ENCODE results near the gene CCDC116.
A peak's percentile ranks its signal among the peaks of the same experiment; 100 is the strongest.

The CCDC116 gene, protein sequence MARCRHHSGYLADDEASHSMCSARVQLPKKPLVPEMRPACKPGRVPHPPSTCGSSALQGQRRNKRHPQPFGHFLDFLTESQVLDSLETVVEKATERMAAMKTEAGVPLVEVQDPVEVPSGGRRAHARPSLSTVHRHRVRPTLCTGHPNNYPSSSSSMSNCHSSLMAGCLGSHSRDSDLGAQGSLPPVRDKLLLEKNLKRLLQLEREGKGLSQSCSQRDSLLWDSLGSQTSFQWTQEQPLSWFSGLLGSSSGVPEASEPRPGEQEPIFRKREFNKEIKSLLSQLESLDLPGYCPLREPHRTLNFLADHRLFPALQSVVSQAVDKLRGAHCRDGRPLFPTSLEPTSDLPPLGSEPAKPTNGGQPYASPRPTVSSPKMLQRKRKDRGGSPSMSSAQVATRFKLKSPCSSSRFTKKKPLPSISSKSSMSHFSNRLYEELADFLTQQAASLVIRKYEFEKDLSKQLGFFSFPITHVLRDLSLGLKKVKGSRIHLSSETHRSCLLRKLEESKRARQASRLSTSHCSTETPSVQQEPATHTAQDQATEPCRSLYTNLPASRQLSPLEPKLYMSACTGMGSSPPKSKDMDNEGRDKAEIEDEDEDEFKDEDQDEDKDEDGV

DNA sequence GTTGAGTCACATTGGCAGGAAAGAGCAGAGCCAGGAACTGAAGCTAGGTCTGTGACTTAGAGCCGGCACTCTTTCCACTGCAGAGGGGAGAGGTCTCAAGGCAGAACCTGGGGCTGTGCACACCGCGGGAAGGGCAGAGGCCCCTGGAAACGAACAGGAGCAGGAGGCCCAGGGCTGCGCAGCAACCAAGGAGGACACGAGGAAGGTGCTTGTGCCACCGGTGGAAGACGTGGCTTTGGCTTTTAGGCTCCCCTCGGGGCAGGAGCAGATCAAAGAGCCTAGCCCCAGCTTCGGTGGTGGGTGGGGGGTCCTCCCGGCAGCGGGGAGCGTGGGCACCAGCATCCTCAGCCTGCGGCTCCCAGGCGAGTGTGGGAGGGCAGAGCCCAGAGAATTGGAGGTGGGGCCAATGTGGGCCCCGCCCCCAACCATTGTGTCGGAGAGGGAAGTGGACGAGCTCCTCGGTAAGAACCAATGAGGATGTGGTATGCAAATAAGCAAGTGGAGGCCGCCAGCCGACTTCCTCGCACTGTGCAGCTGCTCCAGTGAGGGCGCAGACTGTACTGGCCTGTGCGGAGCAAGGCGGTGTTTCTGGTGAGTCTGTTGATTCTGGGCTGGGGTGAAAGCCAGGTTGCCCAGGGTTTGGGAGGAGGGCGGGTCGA, at the start of gene CCDC116:
Gene CCDC116 (plus strand): TSS at position 524 of the 659 bp plus-strand sequence. CDS start 422 bp downstream, outside the sequence.
- TF ChIP-seq CREB1 (IDR thresholded peaks at IDR 0.05; ENCODE audit: low read depth) (no peak), RAD21 (IDR thresholded peaks at IDR 0.05; ENCODE audit: low read depth) (no peak), FOXM1 (IDR thresholded peaks at IDR 0.05; ENCODE audit: borderline replicate concordance, low read depth) (no peak), NFIC (IDR thresholded peaks at IDR 0.05) (no peak)
- TF ChIP-seq, protein P1, sequence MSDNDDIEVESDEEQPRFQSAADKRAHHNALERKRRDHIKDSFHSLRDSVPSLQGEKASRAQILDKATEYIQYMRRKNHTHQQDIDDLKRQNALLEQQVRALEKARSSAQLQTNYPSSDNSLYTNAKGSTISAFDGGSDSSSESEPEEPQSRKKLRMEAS (IDR thresholded peaks at IDR 0.05) = peak; percentile 71

DNA sequence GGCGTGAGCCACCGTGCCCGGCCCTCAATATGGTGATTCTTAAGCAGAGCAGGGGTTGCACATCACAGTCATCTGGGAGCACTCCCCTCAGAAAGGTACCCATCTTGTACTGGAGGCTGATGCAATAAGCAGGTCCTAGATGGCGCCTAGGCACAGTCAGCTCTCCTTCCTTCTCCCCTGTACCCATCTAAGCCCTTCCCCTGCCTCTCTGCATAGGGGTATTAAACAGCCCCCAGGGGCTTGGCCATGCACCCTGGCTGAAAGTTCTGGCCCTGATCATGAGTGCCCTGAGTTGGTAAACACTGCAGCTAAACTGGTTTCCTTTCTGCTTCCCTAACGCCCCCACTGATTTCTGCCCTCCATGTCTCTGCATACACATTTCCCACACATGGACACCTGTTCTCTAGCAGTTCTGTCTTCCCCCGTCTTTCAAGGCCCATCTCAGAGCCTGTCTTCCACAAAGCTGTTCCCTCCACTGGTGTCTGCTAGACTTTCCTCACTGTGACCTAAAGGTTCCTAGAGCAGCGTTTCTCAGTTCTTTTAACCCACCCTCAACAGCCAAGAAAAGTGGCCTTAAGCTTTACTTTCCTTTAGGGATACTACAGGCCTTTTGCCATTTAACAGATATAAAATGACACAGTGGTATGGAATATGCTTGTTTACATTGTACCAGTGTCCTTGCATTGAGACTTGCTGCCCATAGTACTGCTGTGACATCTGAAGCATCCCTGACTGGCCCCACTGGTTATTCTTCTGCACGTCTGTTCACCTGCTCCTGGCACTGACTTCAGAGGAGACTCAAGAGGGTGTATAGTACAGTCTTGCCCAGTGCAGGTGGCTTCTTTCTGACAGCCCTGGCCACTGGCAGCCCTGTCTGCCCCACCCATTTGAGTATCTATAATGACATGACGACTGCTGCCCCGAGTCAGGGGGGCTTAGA, 49.5 kb upstream of the CCDC116 start:
- TF ChIP-seq TAF1 (IDR thresholded peaks at IDR 0.05; ENCODE audit: low read depth) (no peak), YY1 (IDR thresholded peaks at IDR 0.05; ENCODE audit: low read depth) (no peak), EP300 (IDR thresholded peaks at IDR 0.05; ENCODE audit: borderline replicate concordance) (no peak), TEAD4 (IDR thresholded peaks at IDR 0.05) (no peak), TCF12 (IDR thresholded peaks at IDR 0.05; ENCODE audit: low read depth) (no peak), NFIC (IDR thresholded peaks at IDR 0.05) (no peak)
- TF ChIP-seq, protein P2, sequence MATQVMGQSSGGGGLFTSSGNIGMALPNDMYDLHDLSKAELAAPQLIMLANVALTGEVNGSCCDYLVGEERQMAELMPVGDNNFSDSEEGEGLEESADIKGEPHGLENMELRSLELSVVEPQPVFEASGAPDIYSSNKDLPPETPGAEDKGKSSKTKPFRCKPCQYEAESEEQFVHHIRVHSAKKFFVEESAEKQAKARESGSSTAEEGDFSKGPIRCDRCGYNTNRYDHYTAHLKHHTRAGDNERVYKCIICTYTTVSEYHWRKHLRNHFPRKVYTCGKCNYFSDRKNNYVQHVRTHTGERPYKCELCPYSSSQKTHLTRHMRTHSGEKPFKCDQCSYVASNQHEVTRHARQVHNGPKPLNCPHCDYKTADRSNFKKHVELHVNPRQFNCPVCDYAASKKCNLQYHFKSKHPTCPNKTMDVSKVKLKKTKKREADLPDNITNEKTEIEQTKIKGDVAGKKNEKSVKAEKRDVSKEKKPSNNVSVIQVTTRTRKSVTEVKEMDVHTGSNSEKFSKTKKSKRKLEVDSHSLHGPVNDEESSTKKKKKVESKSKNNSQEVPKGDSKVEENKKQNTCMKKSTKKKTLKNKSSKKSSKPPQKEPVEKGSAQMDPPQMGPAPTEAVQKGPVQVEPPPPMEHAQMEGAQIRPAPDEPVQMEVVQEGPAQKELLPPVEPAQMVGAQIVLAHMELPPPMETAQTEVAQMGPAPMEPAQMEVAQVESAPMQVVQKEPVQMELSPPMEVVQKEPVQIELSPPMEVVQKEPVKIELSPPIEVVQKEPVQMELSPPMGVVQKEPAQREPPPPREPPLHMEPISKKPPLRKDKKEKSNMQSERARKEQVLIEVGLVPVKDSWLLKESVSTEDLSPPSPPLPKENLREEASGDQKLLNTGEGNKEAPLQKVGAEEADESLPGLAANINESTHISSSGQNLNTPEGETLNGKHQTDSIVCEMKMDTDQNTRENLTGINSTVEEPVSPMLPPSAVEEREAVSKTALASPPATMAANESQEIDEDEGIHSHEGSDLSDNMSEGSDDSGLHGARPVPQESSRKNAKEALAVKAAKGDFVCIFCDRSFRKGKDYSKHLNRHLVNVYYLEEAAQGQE (IDR thresholded peaks at IDR 0.05; ENCODE audit: low read depth) = no peak
- TF ChIP-seq, protein P1 (IDR thresholded peaks at IDR 0.05) = no peak

DNA sequence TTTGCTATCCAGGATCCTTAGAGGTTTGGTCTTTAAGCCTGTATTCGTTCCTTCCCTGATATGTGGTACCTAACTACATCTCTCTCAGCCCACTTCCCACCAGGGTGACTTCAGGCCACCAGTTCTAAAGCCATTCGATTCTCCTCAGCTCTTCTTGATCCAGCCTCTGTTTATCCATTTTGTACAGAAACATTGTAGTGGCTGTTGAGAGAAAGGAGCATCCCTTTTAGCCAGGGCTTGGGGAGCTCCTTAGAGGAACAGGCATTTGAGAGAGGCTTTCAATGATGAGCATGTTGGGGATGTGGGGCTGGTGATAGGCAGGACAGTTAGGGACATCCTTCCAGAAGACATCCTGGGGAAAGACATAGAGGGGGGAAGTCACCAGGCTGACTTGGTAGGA, 47.2 kb upstream of the CCDC116 start:
- TF ChIP-seq, protein P2 (IDR thresholded peaks at IDR 0.05; ENCODE audit: low read depth) = no peak
- TF ChIP-seq FOXM1 (IDR thresholded peaks at IDR 0.05; ENCODE audit: borderline replicate concordance, low read depth) = no peak
- no peak for TF ChIP-seq CEBPB (IDR thresholded peaks at IDR 0.05)
- TF ChIP-seq TAF1 (IDR thresholded peaks at IDR 0.05; ENCODE audit: low read depth) = no peak
- TF ChIP-seq CREB1 (IDR thresholded peaks at IDR 0.05; ENCODE audit: low read depth) = no peak
- TF ChIP-seq, protein P1 (IDR thresholded peaks at IDR 0.05) = no peak
- no peak for TF ChIP-seq TEAD4 (IDR thresholded peaks at IDR 0.05)
- no peak for TF ChIP-seq EGR1 (IDR thresholded peaks at IDR 0.05)
- no peak for TF ChIP-seq NFIC (IDR thresholded peaks at IDR 0.05)
- no peak for TF ChIP-seq TCF12 (IDR thresholded peaks at IDR 0.05; ENCODE audit: low read depth)
- no peak for TF ChIP-seq EP300 (IDR thresholded peaks at IDR 0.05; ENCODE audit: borderline replicate concordance)
- TF ChIP-seq, protein P3, sequence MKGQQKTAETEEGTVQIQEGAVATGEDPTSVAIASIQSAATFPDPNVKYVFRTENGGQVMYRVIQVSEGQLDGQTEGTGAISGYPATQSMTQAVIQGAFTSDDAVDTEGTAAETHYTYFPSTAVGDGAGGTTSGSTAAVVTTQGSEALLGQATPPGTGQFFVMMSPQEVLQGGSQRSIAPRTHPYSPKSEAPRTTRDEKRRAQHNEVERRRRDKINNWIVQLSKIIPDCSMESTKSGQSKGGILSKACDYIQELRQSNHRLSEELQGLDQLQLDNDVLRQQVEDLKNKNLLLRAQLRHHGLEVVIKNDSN (IDR thresholded peaks at IDR 0.05) = no peak
- TF ChIP-seq RAD21 (IDR thresholded peaks at IDR 0.05; ENCODE audit: low read depth) = no peak
- no peak for TF ChIP-seq ZBTB7A (IDR thresholded peaks at IDR 0.05; ENCODE audit: low read depth)

DNA sequence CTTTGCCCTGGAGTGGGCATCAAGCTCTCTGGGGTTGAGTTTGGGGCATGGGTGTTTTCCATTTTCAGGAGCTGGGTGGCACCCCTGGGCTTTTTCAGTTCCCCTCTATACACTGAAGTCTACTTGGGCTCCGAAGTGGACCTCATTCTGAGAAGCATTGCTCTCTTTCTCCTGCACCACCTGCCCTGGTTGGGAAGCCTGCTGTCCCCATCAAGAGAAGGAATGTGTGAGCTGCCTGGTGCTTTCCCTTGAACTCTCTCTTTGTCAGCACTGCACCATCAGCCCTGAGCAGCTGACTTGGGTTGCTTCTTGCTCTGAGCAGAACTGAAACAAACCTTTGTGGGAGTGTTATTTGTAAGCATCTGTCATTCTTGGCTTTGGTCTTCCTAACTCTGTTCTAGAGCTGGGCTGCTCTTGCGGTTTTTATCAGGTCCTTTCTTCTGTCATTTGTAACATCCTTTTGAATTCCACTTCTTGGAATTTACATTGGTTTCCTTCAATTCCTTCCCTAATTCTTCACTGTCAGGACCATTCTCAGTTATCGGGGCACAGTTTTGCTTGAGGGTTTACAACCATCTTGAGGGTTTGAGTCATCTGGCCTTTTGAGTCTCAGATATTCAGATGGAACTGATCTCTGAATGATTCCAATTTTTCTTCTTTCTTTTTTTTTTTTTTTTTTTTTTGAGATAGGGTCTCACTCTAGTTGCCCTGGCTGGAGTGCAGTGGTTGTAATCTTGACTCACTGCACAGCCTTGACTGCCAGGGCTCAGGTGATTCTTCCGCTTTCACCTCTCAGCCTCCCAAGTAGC, 44.6 kb upstream of the CCDC116 start:
- no peak for TF ChIP-seq TEAD4 (IDR thresholded peaks at IDR 0.05)
- TF ChIP-seq, protein P1 (IDR thresholded peaks at IDR 0.05) = no peak

All from Ishikawa (cell line).